Endodermal cell (in vitro differentiated cells): ENCODE results near the gene RAB24. TPM values are rescaled to one million over a fixed set of nuclear protein-coding genes. Genes with fewer than 3 reads are reported as not detected.

Source experiments
- DNase-seq: peaks from one replicate; pipeline ENCODE4 v3.0.0-alpha.2; 2017
- H3K27ac ChIP-seq: 2 replicates; pipeline ENCODE4 v1.5.1; 2013; ENCODE audit warnings: mild to moderate bottlenecking, low read depth, low read length, moderate library complexity
- H3K27me3 ChIP-seq: 2 replicates; pipeline ENCODE4 v1.6.1; 2013; ENCODE audit warnings: mild to moderate bottlenecking, low read length, moderate library complexity; ENCODE audit not compliant: insufficient read depth, control insufficient read depth, poor library complexity, severe bottlenecking
- H3K36me3 ChIP-seq: 2 replicates; pipeline ENCODE4 v1.7.0; 2013; ENCODE audit warnings: mild to moderate bottlenecking, low read length, moderate library complexity; ENCODE audit not compliant: control insufficient read depth, insufficient read depth
- H3K4me1 ChIP-seq: one replicate; pipeline ENCODE4 v1.7.0; 2013; ENCODE audit warnings: low read length; ENCODE audit not compliant: control insufficient read depth, insufficient read depth
- H3K4me3 ChIP-seq: 2 replicates; pipeline ENCODE4 v1.5.1; 2013; ENCODE audit warnings: mild to moderate bottlenecking, low read length, moderate library complexity
- H3K9ac ChIP-seq: 2 replicates; pipeline ENCODE4 v1.6.1; 2013; ENCODE audit warnings: mild to moderate bottlenecking, low read length, moderate library complexity; ENCODE audit not compliant: poor library complexity, severe bottlenecking; ENCODE audit errors: extremely low read depth
- H3K9me3 ChIP-seq: 2 replicates; pipeline ENCODE4 v1.6.1; 2013; ENCODE audit warnings: mild to moderate bottlenecking, low read length, moderate library complexity; ENCODE audit not compliant: control insufficient read depth
- H3K27ac Mint-ChIP-seq: 2 replicates; pipeline ENCODE4 v1.8.0; 2020; ENCODE audit warnings: mixed read lengths
- H3K27me3 Mint-ChIP-seq: 2 replicates; pipeline ENCODE4 v1.8.0; 2021; ENCODE audit warnings: mild to moderate bottlenecking, mixed read lengths; ENCODE audit not compliant: insufficient read depth
- H3K36me3 Mint-ChIP-seq: 2 replicates; pipeline ENCODE4 v1.8.0; 2020; ENCODE audit warnings: low read depth, mixed read lengths
- H3K4me1 Mint-ChIP-seq: 2 replicates; pipeline ENCODE4 v1.8.0; 2020; ENCODE audit warnings: mixed read lengths
- H3K4me3 Mint-ChIP-seq: 2 replicates; pipeline ENCODE4 v1.8.0; 2020; ENCODE audit warnings: mild to moderate bottlenecking, moderate library complexity, mixed read lengths
- H3K9me3 Mint-ChIP-seq: 2 replicates; pipeline ENCODE4 v1.8.0; 2020; ENCODE audit warnings: mild to moderate bottlenecking, mixed read lengths
- WGBS, 2 experiments: methylation state at CpG; one replicate each; pipeline versions ENCODE4 v1.1.5 to v1.1.7; 2013; ENCODE audit warnings: missing lambda C conversion rate in 2 of 2, mixed read lengths in 1 of 2; ENCODE audit not compliant: insufficient coverage in 1 of 2, insufficient read length in 1 of 2; 5-methylcytosine and 5-hydroxymethylcytosine counted together
- long read RNA-seq, 4 experiments: library from polyadenylated mRNA in 2 of 4; library from RNA in 1 of 4; library from capped mRNA in 1 of 4; stranded (forward) in 3 of 4; unstranded in 1 of 4; transcript quantifications; one replicate each; pipeline ENCODE4 v2.0.0, GENCODE V29; 2020 to 2021; ENCODE audit warnings: inconsistent platforms in 1 of 4
- polyA plus RNA-seq, 2 experiments: library from polyadenylated mRNA; stranded (reverse); fragments of 50-300 nt; gene quantifications; one replicate each; pipeline ENCODE4 v1.2.3, GENCODE V29; 2013
- total RNA-seq, 2 donors: library from RNA; stranded (reverse); fragmentation: NEBNext Ultra II Directional in 1 of 2; extraction: Animal tissue kit (Norgen Biotek cat#: 25700) in 1 of 2; gene quantifications; 2 replicates in 1 of 2; 3 replicates in 1 of 2; pipeline ENCODE4 v1.2.1, GENCODE V29; 2021
- TF ChIP-seq, protein P1 (sequence below): fragments of 200-600 bp; sonication (generic); conservative IDR thresholded peaks from 2 replicates; pipeline ENCODE4 v1.5.0; 2021; ENCODE audit warnings: antibody characterized with exemption, mild to moderate bottlenecking

RAB24 gene
- 10 to 100 TPM; 13.8 to 25.1 TPM for total RNA-seq
- 18.1 TPM for polyA plus RNA-seq (2013, experiment 1 of 2)
- polyA plus RNA-seq (2013, experiment 2 of 2) = 16.1 TPM
- long read RNA-seq, experiment 1, transcript RAB24-201 (8 exons, 1,311 nt) = major isoform, 5 of 10 reads
- long read RNA-seq, experiment 1, partial matches to known transcripts = 1 of 10 reads
- long read RNA-seq, experiment 1, other reads (novel, unspliced or antisense) = 2 of 10 reads
- long read RNA-seq, experiment 2, transcript RAB24-201 (8 exons, 1,311 nt) = major isoform, 6 of 23 reads
- long read RNA-seq, experiment 2, transcript RAB24-206 (7 exons, 1,820 nt) = minor isoform, 5 of 23 reads
- long read RNA-seq, experiment 2, partial matches to known transcripts = 1 of 23 reads
- long read RNA-seq, experiment 2, other reads (novel, unspliced or antisense) = 6 of 23 reads
- long read RNA-seq, experiment 3, transcript RAB24-201 (8 exons, 1,311 nt) = major isoform, 24 of 70 reads
- long read RNA-seq, experiment 3, transcript RAB24-204 (9 exons, 1,236 nt) = minor isoform, 5 of 70 reads
- long read RNA-seq, experiment 3, transcript RAB24-206 (7 exons, 1,820 nt) = major isoform, 24 of 70 reads
- long read RNA-seq, experiment 3, partial matches to known transcripts = 0 of 70 reads
- long read RNA-seq, experiment 3, other reads (novel, unspliced or antisense) = 17 of 70 reads
- long read RNA-seq, experiment 4, transcript RAB24-204 (9 exons, 1,236 nt) = minor isoform, 17 of 105 reads
- long read RNA-seq, experiment 4, transcript RAB24-206 (7 exons, 1,820 nt) = minor isoform, 20 of 105 reads
- long read RNA-seq, experiment 4, transcript RAB24-207 (6 exons, 1,608 nt) = minor isoform, 6 of 105 reads
- long read RNA-seq, experiment 4, transcript RAB24-201 (8 exons, 1,311 nt) = major isoform, 52 of 105 reads
- long read RNA-seq, experiment 4, partial matches to known transcripts = 1 of 105 reads
- long read RNA-seq, experiment 4, other reads (novel, unspliced or antisense) = 8 of 105 reads

- peak; percentile 96 for DNase-seq
- WGBS, 2 experiments = 0% methylated on average over 58 to 100 of the region's 100 CpGs
- Histone ChIP-seq H3K27ac (no peak within 1 kb of the TSS), H3K9ac (peak within 1 kb of the TSS; percentile 91), H3K9me3 (no peaks in the 10 kb centered on the region), H3K27me3 (no peaks in the 10 kb centered on the region), H3K36me3 (peaks cover 55% of the 10 kb centered on the region), H3K4me3 (peak within 1 kb of the TSS; percentile 99), H3K4me1 (peaks cover 20% of the 10 kb centered on the region)
- Mint-ChIP-seq H3K27ac (peak within 1 kb of the TSS; percentile 94), H3K4me1 (peaks cover 40% of the 10 kb centered on the region), H3K4me3 (peak within 1 kb of the TSS; percentile 81), H3K9me3 (no peaks in the 10 kb centered on the region), H3K27me3 (no peaks in the 10 kb centered on the region), H3K36me3 (peaks cover 29% of the 10 kb centered on the region)
- TF ChIP-seq, protein P1, sequence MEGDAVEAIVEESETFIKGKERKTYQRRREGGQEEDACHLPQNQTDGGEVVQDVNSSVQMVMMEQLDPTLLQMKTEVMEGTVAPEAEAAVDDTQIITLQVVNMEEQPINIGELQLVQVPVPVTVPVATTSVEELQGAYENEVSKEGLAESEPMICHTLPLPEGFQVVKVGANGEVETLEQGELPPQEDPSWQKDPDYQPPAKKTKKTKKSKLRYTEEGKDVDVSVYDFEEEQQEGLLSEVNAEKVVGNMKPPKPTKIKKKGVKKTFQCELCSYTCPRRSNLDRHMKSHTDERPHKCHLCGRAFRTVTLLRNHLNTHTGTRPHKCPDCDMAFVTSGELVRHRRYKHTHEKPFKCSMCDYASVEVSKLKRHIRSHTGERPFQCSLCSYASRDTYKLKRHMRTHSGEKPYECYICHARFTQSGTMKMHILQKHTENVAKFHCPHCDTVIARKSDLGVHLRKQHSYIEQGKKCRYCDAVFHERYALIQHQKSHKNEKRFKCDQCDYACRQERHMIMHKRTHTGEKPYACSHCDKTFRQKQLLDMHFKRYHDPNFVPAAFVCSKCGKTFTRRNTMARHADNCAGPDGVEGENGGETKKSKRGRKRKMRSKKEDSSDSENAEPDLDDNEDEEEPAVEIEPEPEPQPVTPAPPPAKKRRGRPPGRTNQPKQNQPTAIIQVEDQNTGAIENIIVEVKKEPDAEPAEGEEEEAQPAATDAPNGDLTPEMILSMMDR = peak; percentile 49
Observed at GRCh38 chr5:177303121-177303924, at the start of gene RAB24, which contains the start of gene PRELID1. TSS of gene RAB24 (minus strand) at chr5:177303719. CDS start at chr5:177303288, 431 bp downstream. TSS of gene PRELID1 (plus strand) at chr5:177303799. CDS start at chr5:177303986, 187 bp downstream.

DNA sequence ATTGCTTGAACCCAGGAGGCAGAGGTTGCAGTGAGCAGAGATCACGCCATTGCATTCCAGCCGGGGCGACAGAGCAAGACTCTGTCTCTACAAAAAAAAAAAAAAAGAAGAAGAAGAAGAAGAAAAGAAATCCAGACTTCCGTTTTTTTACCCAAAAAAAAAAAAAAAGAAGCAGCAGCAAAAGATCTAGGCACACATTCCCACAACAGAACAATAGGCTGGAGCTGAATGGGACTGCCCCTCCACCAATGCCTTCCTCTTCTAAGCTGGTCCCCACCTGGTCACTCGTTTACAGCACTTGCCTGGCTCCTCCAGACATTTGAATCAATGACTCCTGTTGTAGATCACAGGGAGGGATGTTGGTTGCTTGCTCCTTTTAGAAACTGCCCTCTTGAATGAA is 49.6 kb upstream of the RAB24 start:
- TF ChIP-seq, protein P1 = no peak
- 95 to 100% methylated on average over 2 to 4 of the region's 5 CpGs for WGBS, 2 experiments
- Histone ChIP-seq H3K4me1 (peaks cover 11% of the 10 kb centered on the region), H3K9me3 (no peaks in the 10 kb centered on the region), H3K36me3 (peaks cover 14% of the 10 kb centered on the region), H3K27me3 (peaks cover 12% of the 10 kb centered on the region), H3K9ac (no peak overlapping the region), H3K4me3 (no peak overlapping the region), H3K27ac (no peak overlapping the region)
- DNase-seq = no peak
- Mint-ChIP-seq H3K36me3 (peaks cover 6% of the 10 kb centered on the region), H3K4me1 (peaks cover 18% of the 10 kb centered on the region), H3K27ac (no peak overlapping the region), H3K27me3 (peaks cover 42% of the 10 kb centered on the region), H3K4me3 (no peak overlapping the region), H3K9me3 (no peaks in the 10 kb centered on the region)
